Choroid plexus epithelial cell (primary cell): Measurements from ENCODE around the gene IDH3G.
"Not testable (repeated sequence)": the region's sequence is repeated elsewhere in the genome, so short reads cannot be mapped to it uniquely, and the experiment has no call there.

ENCODE experiments used
- DNase-seq: peaks from one replicate; pipeline ENCODE4 v3.0.0-alpha.2; 2010; ENCODE audit warnings: low read depth
- H3K4me3 ChIP-seq: 2 replicates; pipeline ENCODE4 v1.5.1; 2011; ENCODE audit warnings: low read depth, mild to moderate bottlenecking, control low read depth, low read length, moderate library complexity
- CTCF ChIP-seq: conservative IDR thresholded peaks from 2 replicates; pipeline ENCODE4 v1.5.1; 2011; ENCODE audit warnings: low read depth, mild to moderate bottlenecking, control low read depth, inconsistent platforms, low read length, moderate library complexity

IDH3G gene

GRCh38 chrX:153821066-153821465 is 26.9 kb upstream of the IDH3G start:
- DNase-seq: no peak
- TF ChIP-seq CTCF: no peak
- no peak overlapping the region for H3K4me3 ChIP-seq

- TF ChIP-seq CTCF: no peak
- H3K4me3 ChIP-seq: no peak overlapping the region
- DNase-seq: no peak
Measured at GRCh38 chrX:153820601-153821000, 26.4 kb upstream of the IDH3G start.

GRCh38 chrX:153819384-153820040 is 25.3 kb upstream of the IDH3G start:
- peak overlapping the region; percentile 29 for H3K4me3 ChIP-seq
- no peak for TF ChIP-seq CTCF

GRCh38 chrX:153818571-153819383 is 24.6 kb upstream of the IDH3G start:
- no peak for DNase-seq
- TF ChIP-seq CTCF: no peak
- peak overlapping the region; percentile 29 for H3K4me3 ChIP-seq

More at GRCh38 chrX:153819384-153820040, 25.3 kb upstream of the IDH3G start:
- DNase-seq: no peak

- H3K4me3 ChIP-seq, DNase-seq: not testable (repeated sequence)
Measured at GRCh38 chrX:153818064-153818463, 23.9 kb upstream of the IDH3G start.

GRCh38 chrX:153816831-153817690 is 22.9 kb upstream of the IDH3G start:
- no peak for DNase-seq
- H3K4me3 ChIP-seq: no peak overlapping the region
- TF ChIP-seq CTCF: no peak
